Measurements from ENCODE around the gene ZCCHC3.
"Not testable (repeated sequence)": the region's sequence is repeated elsewhere in the genome, so short reads cannot be mapped to it uniquely, and the experiment has no call there.

Gene ZCCHC3

GRCh38 chr20:297098-297924 lies at the start of gene ZCCHC3:
Gene ZCCHC3, plus strand, starts transcription at chr20:297570. Its CDS starts 17 bp downstream, at chr20:297587.
- peak; percentile 75 for DNase-seq (ENCODE audit: low read depth)

DNA sequence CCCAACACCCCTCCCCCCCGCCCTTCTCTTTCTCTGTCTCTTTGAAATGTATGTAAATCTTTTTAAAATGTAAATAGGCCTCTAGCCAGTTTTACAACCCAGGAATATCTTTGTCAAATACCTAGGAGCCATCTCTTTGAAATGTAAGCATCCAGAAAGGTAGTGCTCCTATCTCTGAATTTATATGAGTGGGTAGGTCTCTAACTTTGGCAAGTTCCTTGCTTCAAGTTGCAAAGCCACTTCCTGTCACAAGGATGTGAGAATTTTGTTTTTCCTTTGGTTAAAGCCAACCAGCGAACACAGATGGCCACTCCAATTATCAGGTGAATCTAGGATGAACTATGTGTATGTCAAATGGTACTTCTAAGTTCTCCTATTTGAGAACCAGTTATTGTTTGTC lies 46.0 kb upstream of the ZCCHC3 start:
- DNase-seq (ENCODE audit: low read depth): no peak

DNA sequence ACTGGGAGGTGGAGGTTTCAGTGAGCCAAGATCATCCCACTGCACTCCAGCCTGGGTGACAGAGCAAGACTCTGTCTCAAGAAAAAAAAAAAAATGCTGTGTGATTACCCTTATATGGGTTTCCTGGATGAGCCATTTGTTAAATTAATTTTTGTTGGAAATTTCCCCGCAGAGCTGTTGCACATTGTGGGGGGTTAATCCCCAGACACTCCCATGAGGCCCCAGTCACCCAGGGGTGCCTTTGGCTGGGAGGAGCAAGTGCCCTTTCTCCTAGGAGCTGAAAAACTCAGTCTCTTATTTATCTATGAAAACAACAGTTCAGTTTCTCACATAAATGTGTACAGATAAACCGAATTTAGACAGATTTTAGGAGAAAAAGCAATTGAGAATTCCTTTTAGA lies 44.6 kb upstream of the ZCCHC3 start:
- DNase-seq (ENCODE audit: low read depth): no peak

GRCh38 chr20:253447-253846 lies 43.9 kb upstream of the ZCCHC3 start:
- not testable (repeated sequence) for DNase-seq (ENCODE audit: low read depth)

GRCh38 chr20:257419-257818 lies 40.0 kb upstream of the ZCCHC3 start, which contains the start of gene DEFB132:
Gene DEFB132, plus strand, starts transcription at chr20:257724. Its CDS starts 55 bp downstream, at chr20:257779.
- DNase-seq (ENCODE audit: low read depth): no peak

DNA sequence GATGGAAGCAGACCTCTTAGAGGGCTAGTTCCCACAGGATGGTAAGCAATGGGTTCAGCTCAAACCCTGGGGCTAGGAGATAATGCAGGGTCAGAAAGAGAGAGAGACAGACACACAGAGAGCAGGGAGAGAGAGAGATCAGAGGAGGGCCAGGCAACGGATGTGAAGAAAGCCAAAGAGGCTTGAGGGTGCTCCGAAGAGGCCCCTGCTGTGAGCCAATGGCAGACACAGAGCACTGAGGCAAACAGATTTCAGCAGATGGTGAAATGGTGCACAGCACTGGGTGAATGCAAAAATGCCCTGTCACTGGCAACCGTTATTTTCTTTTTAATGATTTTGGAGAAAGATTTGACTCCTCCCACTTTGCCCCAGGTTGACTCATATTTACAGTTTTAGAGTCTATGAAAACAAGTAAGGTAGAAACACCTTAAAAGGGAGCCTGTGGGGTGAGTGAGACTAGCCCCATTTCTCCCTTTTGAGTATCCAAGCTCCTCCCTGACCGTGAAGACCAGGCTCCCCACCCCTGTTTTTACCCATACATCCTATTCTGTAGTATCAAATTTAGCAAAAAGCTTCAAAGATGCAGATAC lies 39.0 kb upstream of the ZCCHC3 start:
- no peak for DNase-seq (ENCODE audit: low read depth)

DNA sequence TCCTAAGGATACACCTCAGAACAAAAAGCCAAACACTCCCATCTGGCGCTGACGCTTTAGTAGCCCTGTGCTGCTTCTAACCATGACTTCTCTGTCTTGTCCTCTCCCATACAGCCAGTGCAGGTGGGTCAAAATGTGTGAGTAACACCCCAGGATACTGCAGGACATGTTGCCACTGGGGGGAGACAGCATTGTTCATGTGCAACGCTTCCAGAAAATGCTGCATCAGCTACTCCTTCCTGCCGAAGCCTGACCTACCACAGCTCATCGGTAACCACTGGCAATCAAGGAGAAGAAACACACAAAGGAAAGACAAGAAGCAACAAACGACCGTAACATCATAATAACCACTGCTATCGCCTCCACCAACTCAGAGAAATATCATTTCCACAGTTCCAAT lies 38.4 kb upstream of the ZCCHC3 start:
- no peak for DNase-seq (ENCODE audit: low read depth)

DNA sequence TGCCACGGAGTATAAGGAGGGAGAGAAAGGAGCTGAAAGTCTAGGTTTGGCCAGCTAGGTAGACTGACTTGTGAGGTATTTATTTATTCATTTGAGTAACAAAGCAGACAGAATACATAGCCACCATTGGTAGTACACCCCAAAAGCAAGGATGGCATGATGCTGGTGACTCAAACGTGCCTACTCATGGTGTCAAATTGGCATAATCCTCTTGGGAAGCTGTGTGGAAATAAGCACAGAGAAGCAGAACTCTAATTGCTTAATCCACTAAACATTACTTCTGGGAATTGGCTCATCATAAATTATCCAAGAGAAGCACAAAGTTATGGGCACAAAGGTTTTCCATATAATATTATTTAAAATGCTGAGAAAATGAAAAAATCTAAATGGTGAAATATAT lies 37.4 kb upstream of the ZCCHC3 start:
- no peak for DNase-seq (ENCODE audit: low read depth)

DNA sequence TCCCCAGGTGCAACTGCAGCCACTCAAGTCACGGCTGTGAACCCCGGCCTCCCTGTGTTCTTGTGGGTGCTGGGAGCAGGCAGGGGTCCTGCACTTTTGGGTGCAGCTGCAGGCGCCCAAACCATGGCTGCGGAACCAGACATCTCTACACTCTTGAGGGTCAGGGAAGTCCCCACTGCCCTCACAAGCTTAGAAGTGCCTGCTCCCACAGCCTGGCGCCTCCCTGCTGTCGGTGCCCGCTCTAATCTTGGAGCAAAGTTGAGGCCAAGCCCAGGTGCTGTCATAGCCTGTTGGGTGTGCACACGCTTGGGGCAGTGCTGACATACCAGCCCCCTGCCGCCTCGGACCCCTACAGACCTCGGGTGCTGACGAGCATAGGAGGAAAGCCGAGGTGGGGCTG lies 33.7 kb upstream of the ZCCHC3 start:
- DNase-seq (ENCODE audit: low read depth): no peak

DNA sequence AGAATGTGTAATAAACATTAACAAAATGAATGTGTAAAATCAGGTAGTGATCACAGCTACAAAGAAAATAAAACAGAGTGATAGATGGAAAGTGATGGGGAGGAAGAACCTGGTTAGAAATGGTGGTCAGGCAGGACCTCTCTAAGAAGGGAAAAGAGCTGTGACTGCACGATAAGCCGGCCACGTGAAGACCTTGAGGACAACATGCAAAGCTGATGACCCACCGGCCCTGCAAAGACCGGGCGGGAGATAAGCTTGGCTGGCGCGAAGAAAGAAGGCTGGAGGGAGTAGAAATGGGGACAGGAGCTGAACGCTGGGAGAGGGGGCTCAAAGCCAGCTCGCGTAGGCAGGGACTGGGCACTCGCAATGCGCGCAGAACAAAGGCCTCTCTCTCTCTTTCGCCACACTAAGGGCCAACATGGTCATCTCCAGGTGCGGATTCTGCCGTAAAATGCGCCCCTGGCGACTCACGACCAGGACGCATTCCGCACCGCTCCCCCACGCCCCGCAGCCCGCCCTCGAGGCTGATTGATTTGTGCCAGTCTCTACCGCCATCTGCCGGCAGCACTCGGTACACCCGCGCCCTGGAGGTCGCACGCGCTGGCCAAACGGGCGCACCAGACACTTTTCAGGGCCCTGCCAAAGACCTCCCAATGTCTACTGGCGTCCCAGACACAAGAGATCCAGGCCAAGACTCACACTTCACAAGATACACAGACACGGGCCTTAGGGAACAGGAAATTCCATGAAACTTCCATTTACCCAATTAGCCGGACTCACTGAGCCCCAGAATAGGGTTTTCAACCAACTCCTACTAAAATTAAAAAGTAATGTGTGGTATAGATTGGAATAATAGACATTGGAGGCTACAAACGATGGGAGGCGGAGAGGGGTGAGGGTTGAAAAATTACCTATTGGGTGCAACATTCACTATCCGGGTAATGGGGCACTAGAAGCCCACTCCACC lies 30.5 kb upstream of the ZCCHC3 start:
- peak; percentile 83 for DNase-seq (ENCODE audit: low read depth)

DNA sequence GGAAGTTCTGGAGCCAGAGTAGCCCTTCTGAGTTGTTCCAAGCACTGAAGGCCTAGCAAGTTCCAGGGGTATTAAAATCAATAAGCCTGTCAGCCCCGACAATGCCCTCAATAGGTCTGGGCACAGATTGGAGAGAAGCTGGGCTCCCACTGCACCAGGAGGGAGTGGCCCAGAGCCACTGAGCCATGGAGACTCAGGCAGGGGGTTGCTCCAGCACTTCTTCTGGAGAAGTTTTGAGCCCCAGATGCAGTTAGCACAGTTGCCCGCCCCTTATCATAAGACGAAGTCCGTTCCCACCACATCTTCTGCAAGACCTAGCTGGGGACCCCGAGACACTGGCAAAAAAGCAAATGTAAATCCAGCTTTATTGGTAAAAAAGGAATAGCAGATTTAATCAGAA lies 26.9 kb upstream of the ZCCHC3 start:
- no peak for DNase-seq (ENCODE audit: low read depth)

- DNase-seq (ENCODE audit: low read depth): no peak
Measured at GRCh38 chr20:271069-271468, 26.3 kb upstream of the ZCCHC3 start.

- DNase-seq (ENCODE audit: low read depth): no peak
Measured at GRCh38 chr20:271528-271927, 25.8 kb upstream of the ZCCHC3 start.

- no peak for DNase-seq (ENCODE audit: low read depth)
Measured at GRCh38 chr20:272718-273117, 24.7 kb upstream of the ZCCHC3 start.

DNA sequence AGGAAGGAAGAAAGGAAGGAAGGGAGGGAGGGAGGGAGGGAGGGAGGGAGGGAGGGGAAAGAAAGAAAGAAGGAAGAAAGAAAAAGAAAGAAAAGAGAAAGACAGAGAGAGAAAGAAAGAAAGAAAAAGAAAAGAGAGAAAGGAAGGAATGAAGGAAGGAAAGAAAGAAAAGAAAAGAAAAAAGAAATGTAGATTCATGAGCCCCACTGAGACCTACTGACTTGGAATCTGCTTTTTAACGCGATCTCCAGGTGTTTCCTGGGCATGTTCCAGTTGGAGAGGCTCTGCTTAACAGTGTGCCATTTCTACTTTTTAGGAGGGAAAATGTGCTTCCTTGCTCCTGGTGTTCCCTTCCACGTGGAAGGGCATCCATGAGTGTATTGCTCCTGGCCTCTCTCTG lies 23.5 kb upstream of the ZCCHC3 start:
- no peak for DNase-seq (ENCODE audit: low read depth)

- no peak for DNase-seq (ENCODE audit: low read depth)
Measured at GRCh38 chr20:275791-276190, 21.6 kb upstream of the ZCCHC3 start.

DNA sequence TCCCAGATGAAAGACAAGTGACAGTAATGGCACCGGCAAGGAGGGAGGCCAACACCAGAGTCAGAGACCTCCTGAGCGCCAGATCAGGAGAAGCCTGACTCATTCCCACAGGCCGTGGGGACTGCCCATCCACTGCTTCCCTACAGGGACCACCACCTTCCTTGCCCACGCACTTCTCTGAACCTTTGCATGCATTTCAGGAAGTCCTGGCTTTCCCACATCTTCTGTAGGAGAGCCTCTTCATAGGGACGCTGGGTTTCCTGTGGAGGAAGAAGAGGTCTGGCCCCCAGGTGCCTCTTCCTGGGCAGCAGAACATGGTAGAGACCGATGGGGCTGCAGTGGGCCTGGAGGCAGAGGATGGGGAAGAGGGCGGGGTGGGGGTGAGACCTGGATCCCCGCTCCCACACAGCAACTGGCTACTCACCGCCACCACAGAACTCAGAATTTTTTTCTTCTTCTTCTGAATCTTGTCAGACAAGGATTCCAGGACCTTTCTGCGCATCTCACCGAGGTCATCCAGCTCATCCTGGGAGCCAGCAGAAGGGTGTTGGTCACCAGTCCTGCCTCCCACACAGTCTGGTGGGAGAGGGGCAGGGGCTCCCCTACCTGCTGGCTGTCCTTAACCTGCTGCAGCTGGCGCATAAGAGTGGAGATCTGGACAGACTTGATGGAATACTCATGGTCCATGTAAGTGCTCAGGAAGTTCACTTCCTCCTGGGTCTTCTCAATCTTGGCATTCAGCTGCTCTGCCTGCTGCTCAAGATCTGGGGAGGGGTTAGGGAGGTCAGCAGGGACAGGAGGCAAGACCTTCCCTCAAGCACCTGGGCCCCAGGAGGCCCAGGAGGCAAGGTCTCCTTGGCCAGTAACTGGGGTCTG lies 20.5 kb upstream of the ZCCHC3 start:
- no peak for DNase-seq (ENCODE audit: low read depth)

- no peak for DNase-seq (ENCODE audit: low read depth)
Measured at GRCh38 chr20:277496-277781, 19.9 kb upstream of the ZCCHC3 start.

DNA sequence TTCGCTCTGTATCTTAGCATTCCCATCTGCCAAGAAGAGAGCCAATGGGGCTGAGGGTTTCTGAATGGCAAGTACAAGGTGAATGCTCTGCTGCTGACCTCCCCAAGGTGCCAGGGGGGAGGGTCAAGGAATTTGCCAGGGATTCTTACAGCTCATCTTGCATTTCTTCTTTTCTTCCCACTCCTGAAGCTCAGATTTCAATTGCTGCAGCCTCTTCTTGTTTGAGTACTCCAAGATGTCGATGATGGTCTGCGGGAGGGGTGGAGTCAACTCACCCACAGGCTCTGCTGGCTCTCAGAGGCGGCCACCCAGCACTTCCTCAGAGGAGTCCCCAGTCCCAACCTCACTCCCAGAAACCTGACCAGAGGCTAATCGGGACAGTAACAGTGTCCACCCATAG lies 19.2 kb upstream of the ZCCHC3 start:
- DNase-seq (ENCODE audit: low read depth): no peak

DNA sequence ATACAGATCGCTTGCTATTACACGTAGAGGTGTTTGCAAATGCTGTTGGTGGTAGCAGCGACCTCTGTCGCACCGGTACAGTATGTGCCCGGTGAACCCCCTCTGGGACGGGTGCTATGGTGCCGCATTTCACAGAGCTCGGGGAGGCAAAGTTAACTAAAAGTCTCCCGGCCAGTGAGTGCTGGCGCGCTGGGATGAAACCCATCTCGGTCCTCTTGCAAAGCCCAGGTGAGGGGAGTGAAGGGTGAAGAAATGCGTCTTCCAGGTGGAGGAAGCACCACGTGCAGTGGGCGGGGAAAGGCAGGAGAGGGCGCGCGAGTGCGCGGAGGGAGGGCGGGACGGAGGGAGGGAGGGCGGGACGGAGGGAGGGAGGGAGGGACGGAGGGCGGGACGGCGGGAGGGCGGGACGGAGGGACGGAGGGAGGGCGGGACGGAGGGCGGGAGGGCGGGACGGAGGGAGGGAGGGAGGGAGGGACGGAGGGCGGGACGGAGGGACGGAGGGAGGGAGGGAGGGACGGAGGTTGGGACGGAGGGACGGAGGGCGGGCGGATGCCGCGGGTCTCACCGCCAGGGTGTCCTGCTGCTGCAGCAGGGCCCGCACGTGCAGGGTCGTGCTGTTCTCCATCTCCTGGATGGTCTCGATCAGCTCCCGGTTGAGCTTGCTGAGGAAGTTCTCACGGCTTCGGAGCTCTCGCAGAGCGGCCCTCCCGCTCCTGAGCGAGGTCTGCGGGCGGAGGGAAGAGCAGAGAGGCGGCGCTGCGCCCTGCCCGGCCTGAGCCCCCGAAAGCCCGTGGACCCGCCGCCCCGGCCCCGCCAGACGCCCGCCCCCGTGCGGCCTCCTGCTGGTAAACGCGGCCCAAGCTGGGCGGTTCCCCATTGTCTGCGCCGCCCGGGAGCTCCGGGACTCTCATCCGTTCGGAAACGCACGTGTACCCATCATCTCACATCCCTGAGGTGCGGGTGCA lies 18.5 kb upstream of the ZCCHC3 start:
- DNase-seq (ENCODE audit: low read depth): no peak

DNA sequence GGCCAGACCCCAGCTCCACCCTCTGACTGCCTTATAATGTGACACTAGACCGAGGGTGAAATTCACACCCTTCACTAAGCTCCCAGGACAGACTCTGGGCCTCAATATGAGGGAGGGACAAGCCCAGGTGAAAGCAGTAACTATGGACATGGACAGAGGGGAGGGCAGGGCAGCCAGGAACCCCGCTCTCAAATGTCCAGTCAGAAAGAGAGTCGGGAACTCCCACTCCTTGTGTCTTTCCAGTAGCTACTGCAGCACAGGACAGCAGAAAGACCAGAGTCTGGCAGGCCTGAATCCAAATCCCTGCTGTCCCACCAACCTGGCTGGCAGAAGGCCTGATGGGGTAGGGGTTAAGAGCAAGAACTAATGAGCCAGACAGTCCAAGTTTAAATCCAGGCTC lies 13.2 kb upstream of the ZCCHC3 start:
- DNase-seq (ENCODE audit: low read depth): no peak

Measured in activated T-helper 9 cell treated with anti-CD3 and anti-CD28 coated beads, Interleukin-2, amount 50 U/mL, for 16 hours (primary cell).